HG03196 (cell line): ENCODE measurements around the gene HLF.

ENCODE experiments used
- ATAC-seq: cut with Tn5 transposase; IDR thresholded peaks from one replicate; pipeline ENCODE4 v1.9.1; 2021; ENCODE audit not compliant: unreplicated experiment

Gene HLF

GRCh38 chr17:55351226-55351625 is 86.5 kb downstream of the HLF start:
- no peak for ATAC-seq

GRCh38 chr17:55354010-55354409 is 89.2 kb downstream of the HLF start:
- ATAC-seq = no peak

GRCh38 chr17:55354941-55355340 is 90.2 kb downstream of the HLF start:
- ATAC-seq = no peak

GRCh38 chr17:55356434-55357328 is 91.9 kb downstream of the HLF start:
- peak; percentile 93 for ATAC-seq

- no peak for ATAC-seq
Measured at GRCh38 chr17:55360971-55361370, 96.2 kb downstream of the HLF start.

- no peak for ATAC-seq
Measured at GRCh38 chr17:55363033-55363432, 98.3 kb downstream of the HLF start.

- ATAC-seq = no peak
Measured at GRCh38 chr17:55366020-55366481, 101.3 kb downstream of the HLF start.

GRCh38 chr17:55368706-55369105 is 103.9 kb downstream of the HLF start:
- ATAC-seq = no peak
